A204.1 (cell line): ENCODE measurements around the gene SEC14L3.

Experiments
- FAIRE-seq: peaks from 2 replicates; lab custom pipeline; 2012; peaks lifted over from hg19 to GRCh38; lab: Jason Lieb, UNC

The SEC14L3 gene

DNA sequence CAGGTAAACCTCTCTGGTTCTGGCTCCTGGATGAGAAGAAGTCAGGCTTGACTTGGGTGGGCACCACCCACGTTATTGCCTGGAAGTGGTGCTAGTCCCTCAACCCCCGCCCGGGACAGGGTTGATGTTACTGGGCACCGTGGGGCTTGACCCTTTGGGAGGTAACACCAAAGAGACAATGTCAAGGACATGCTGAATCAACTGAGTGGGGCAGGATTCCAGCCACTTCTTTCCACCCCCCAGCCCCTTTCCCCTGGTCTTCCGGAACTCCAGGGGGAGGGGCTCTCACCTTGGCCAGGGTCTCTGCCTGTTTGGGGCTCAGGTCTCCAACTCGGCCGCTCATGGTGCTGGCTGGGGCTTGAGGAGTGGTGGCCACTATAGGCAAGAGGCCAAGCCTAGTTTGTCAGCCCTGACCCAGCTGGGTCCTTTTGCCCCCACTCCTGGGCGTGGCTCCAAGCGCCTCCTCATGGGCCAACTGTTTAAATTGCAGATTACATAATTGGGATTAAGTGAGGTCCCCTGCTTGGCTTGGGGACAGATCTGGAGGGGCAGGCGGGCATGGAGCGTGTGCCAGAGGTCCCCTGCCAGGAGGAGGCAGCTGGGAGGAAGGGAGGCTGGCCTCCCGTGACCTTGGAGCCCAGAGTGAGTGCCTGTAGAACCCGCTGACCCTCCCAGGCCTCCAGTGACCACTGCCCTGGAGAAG, at the start of gene SEC14L3:
TSS of gene SEC14L3 (minus strand) at position 402 of the 703 bp plus-strand sequence. CDS start at position 343, 59 bp downstream.
- FAIRE-seq, result no peak

DNA sequence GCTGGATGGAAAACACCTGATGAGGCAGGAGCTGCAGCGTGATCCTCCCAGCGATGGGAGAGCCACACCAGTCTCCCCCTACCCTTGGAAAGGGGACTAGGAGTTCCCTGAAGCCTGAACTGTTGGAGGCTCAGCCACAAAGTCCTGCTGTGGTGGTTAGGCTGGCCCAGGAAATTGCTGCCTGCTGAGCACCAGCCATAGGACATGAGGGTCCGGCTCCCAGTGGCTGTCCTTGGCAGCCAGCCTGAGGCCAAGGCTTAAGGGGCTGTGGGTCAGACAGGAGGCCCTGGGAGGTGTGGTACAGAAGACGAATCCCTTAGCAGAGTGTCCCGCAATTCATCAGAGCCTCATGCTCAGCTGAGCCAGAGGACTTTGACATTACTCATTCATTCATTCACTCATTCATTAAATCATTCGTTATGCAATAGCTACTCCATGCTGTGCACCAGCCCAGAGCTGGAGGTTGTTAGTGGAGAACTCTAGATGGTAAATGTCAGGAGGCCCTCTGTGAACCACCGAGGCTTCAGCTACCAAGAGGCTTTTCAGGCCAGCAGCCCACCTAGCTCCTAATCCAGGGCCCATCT, 48.1 kb upstream of the SEC14L3 start:
- FAIRE-seq, result no peak

DNA sequence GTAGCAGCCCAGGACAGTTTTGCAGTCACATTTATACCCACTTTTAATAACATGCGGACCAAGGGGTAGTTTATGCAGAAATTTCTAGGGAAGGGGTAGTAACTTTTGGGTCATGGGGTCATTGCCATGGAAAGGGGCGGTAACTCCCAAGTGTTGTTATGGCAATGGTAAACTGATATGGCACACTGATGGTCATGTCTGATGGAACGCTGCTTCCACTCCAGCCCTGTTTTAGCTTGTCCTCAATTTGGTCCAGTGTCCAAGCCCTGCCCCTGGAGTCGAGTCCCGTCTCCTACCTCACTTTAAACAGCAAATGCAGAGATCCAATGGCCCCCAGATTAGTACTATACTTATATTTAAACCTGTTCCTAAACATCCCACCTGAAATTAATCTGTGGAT, 44.9 kb upstream of the SEC14L3 start:
- no peak for FAIRE-seq

DNA sequence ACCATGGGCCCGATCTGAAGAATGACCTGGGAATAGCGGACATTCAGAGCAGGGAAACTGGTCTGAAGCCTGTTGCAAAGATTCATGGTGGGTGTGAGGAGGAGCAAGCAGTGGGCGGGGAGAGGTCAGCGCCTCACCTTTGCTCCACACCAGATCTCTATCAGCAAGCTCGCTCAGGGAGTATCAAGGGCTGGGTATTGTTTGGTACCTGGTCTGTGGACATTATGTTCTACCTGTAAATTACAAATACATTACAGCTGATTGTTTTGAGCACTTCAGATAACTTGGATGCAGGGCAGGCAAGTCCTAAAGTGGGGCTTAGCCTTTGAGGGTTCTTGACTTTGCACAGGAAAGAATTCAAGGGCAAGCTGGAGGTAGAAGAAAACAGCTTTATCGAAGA, 44.5 kb upstream of the SEC14L3 start:
- FAIRE-seq, result no peak

DNA sequence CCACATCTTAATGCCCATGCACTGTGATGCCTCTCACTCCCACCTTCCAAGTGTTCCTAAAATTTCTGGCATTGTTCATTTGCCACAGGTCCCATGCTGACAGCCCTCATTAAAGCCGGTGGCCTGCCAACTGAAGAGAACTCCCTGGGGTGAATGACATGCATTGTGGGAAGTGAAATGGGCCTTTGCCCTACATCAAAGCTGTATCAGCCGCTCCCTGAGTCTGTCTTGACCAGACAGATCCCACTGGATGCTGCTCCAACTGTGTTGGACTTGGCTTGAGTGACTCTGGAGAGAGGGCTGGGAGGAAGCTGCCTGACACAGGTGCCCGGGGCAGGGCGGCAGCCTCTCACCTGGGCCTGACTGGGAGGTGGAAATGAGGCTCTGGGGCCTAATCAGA, 42.4 kb upstream of the SEC14L3 start:
- FAIRE-seq, result no peak

DNA sequence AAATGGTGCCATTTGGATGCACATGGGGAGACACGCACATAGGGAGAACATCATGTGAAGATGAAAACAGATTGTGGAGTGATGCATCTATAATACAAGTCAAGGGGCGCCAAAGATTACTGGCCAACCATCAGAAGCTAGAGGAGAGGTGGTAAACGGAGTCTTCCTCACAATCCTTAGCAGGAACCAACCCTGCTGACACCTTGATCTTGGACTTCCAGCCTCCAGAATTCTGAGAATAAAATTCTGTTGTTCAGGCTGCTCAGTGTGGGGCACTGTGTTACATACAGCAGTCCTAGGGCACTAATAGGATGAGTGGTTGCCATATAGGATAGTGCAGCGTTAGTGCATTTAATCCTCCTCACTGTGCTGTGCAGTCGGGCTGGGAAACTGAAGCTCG, 41.6 kb upstream of the SEC14L3 start:
- FAIRE-seq, result no peak

DNA sequence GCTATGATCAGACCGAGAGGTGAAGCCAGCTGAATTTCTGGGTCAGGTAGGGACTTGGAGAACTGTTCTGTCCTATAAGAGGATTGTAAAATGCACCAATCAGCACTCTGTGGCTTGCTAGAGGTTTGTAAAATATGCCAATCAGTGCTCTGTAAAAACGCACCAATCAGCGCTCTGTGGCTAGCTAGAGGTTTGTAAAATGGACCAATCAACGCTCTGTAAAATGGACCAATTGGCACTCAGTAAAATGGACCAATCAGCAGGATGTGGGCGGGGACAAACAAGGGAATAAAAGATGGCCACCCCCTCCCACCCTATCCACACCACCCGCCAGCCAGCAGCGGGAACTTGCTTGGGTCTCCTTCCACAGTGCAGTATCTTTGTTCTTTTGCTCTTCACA, 40.1 kb upstream of the SEC14L3 start:
- FAIRE-seq, result no peak

DNA sequence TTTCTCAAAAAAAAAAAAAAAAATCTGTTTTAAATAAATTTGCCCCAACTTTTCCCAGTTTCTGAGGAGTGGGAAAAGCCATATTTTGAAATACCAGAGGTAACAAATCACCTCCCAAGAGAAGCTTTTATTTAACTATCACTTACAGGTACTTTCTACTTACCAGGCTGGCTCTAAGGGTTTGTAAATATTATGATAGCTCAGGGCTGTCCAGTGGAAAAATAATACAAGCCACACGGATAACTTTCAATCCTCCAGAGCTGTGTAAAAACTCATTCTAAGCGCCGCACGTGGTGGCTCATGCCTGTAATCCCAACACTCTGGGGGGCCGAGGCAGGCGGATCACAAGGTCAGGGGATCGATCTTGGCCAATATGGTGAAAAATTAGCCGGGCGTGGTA, 39.3 kb upstream of the SEC14L3 start:
- no peak for FAIRE-seq

DNA sequence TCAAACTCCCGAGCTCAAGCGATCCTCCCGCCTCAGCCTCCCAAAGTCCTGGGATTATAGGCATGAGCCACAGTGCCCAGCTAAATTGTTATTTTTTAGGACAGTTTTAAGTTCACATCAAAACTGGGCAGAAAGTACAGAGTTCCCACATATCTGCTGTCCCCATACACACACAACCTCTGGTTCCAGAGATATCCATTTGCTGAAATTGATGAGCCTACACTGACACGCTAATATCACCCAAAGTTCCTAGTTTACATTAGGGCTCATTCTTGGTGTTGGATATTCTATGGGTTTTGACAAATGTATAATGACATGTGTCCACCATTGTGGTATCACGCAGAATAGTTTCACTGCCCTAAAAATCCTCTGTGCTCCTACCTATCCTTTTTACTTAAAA, 36.4 kb upstream of the SEC14L3 start:
- FAIRE-seq, result no peak

DNA sequence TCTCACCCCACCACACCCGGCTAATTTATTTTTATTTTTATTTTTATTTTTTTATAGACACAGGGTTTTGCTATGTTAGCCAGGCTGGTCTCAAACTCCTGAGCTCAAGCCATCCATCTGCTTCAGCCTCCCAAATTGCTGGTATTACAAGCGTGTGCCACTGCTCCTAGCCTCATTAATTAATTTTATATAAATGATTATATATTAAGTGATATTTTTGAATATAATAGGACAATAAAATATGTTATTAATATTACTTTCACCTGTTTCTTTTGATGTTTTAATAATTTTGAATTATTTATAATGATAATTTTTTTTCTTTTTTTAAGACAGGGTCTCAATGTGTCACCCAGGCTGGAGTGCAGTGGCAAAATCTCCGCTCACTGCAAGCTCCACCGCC, 35.9 kb upstream of the SEC14L3 start:
- no peak for FAIRE-seq

DNA sequence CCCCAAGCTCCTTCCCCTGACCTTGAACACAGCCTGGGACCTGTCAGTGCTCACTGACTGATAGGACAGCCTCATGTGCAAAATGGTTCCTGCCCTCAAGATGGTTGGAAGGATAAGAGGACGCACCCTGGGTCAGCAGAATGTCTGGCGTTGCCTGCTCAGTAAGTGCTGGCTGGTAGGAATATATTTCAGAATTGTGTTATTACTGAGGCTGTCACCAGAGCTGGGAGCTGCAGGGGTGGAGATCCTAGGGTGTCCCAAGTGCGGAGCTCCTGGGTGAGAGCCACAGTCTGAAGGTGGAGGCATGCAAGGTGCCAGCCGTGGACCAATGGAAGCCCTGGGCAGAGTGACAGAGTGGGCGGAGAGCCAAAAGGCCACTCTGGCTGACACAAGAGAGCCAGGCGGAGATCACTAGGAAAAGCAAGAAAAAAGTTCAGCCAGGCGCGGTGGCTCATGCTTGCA, 34.7 kb upstream of the SEC14L3 start:
- no peak for FAIRE-seq

DNA sequence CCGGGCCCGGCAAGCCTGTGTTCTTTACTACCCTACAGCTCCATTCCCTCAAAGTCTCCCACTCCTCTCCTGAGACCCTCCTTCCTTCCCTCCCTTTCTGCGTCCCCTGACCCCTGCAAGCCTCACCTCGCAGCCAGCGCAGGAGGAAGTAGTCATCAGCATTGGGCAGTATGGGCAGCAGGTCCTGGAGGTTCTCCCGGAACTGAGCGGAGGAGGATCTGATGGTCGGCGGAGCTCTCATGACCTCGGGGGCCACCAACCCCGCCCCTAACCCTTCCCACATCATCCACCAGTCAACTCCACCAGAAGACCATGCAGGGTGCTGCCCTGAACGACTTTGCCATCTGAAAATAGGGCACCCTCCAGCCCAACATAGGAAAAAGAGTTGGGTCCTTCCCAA, 31.7 kb upstream of the SEC14L3 start:
- no peak for FAIRE-seq

DNA sequence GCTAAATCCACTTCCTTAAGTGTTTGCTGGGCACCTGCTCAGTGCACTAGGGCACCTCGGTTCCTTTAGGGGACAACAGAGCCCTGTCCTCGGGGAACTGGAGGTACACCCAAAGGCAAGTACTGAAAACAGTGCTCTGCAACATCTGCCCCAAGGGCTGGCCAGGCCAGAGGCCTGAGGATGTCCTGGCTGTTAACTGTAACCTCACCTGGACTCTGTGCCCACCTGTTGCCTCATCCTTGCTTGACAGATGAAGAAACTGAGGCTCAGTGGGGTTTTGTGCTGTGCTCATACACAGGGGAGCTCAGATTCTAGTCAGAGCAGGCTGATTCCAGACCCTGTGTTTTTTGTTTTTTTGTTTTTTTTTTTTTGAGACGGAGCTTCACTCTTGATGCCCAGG, 31.1 kb upstream of the SEC14L3 start:
- FAIRE-seq, result no peak

DNA sequence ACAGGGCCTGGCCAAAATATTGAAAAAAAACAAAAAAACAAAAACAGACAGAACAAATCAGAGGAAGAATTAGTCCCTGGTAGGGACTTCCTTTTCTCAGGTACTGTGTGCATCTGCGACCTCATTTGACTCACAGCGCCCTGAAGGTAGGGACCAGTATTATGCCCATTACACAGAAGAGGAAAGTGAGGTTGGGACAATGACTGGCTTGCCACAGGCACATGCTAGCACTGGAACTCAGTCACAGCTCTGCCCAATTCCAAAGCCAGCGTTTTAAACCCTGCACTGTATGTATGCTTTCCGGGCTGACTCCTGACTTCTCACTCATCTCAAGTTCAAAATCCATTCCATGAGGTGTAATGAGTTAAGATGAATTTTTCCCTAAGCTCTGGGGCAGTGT, 30.3 kb upstream of the SEC14L3 start:
- FAIRE-seq, result no peak

DNA sequence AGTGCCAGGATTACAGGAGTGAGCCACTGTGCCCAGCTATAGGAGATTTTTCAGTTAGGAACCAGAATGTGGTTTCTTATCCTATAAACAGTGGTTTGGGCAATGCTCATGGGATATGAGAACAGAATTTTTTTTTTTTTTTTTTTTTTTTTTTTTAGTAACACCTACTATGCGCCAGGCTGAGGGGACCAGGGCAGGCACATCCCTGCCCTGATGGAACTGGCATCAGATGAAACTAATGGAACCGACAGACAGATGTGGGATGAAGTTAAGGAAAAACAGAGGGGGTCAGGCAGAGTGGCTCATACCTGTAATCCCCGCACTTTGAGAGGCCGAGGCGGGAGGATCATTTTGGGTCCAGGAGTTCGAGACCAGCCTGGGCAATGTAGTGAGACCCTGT, 28.8 kb upstream of the SEC14L3 start:
- FAIRE-seq, result no peak

DNA sequence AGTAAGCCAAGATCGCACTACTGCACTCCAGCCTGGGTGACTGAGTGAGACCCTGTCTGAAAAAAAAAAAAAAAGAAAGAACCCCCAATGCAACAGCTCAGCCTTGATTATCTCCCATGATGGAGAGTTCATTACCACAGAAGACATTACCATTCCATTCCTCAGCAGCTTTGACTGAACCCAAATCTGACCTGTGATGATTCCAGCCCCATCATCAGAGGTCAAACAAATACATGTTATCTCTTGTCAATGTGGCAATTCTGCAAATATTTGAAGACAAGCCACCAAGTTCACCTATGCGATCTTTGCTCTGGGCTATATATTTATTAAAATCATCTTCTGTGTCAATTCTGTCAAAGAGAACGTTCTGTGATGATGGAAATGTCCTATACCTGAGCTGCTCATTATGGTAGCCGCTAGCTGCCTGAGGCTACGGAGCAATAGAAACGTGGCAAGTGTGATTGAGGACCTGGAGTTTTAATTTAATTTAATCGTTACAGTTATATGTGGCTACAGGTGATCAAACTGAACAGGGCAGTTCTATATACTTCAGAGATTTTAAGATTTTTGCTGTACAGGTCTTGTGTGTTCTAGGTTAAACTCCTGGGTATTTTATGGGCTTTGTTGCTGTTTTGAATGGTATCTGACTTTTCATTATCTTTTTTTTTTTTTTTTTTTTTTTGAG, 25.8 kb upstream of the SEC14L3 start:
- no peak for FAIRE-seq

DNA sequence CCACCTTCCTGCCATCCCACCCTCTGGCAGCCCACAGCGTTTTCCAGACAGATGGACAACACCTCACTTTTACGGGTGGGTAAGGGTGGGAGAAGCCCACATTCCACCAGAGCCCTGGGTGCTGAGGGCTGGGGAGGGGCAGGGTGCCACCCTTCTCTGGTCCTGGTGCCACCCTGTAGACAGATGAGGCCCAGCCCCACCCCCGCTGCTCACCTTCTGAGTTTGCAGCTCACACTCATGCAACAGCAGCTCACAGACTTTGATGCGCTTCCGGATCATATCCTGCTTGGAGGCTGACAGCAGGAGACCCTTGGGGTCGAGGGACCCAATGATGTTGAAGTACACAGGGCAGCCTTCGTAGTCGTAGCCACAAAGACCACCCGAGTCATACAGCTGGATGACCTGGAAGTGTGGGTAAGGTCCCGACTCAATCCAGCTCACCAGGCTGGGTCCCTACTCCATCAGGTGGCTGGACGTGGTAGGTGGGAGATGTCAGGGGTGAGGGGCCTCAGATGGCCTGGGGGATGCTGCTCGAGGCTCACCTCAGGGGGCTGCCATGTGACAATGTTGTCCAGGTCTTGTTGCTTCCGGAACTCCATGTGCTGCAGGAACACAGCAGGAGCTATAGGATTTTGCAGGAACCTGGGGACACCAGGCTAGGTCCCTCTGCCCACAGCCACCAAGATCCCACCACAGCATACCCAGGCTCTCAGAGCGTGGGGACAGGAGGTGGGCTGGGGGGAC, 23.4 kb upstream of the SEC14L3 start:
- FAIRE-seq, result no peak

DNA sequence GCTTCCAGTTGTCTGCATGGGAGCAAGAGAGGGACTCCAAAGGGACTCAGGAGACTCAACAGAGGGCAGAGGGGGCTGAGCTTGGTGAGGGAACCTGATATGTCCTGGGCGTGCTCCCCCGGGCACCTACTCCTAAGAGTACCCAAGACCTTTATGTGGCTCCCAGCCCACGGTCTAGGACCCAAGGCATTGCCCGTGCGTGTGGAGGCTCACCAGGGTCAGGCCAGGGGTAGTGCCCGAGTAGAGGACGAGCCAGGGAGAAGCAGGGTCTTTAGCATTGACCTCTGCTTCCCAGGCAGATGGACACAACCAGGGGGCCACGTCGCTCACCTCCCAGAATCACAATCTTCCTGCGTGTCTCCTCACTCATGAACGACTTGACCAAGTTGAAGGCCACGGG, 20.3 kb upstream of the SEC14L3 start:
- no peak for FAIRE-seq

DNA sequence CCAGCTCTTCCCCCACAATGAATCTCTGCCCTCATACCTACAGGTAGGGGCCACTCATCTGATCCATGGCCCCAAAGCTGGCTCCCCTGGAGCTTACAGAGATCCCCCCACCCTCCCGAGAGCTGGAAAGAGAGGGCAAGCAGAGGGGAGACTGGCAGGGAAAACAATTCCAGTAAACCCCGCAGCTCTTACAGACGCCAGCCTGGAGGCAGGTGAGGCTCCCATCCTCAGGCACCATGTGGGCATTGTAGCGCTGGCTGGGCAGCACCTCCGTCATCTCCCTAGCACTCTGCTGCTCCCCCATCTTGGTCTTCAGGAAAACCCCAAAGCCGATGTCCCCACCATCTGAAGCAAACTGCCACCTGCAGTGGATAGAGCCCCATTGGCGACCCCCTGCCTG, 19.6 kb upstream of the SEC14L3 start:
- no peak for FAIRE-seq

DNA sequence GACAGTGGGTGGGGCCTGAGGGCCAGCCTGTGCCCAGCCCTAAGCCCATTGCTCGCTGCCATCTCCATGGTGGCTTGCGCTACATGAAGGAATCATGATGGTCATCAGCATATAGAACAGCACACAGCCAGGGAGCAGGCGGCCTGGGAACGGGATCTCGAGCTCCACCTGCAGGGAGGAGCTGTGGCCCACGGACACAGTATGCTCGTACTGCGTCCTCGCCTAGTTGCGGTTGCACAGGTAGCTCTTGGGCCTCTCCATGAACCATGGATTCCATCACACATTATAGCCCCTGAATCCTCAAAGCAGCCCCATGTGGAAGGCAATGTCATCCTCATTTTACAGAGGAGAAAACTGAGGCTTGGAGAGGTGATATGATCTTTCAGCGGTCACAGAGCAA, 18.6 kb upstream of the SEC14L3 start:
- no peak for FAIRE-seq

DNA sequence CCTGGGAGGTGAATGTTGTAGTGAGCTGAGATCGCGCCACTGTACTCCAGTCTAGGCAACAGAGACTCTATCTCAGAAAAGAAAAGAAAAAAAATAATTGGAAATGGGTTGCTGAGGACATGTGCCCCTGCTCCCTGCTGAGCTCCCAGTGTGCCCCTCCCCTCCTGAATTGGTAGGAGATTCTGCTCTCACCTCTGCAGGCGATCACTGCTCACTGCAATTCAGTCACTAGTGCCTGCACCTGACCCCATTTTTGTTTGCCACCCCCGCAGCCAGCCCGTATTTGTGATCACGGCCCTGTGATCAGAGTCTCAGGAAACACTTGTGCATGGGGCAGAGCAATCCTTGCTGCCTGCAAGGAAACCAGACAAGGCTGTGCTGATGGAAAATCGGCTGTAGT, 16.3 kb upstream of the SEC14L3 start:
- FAIRE-seq, result no peak

DNA sequence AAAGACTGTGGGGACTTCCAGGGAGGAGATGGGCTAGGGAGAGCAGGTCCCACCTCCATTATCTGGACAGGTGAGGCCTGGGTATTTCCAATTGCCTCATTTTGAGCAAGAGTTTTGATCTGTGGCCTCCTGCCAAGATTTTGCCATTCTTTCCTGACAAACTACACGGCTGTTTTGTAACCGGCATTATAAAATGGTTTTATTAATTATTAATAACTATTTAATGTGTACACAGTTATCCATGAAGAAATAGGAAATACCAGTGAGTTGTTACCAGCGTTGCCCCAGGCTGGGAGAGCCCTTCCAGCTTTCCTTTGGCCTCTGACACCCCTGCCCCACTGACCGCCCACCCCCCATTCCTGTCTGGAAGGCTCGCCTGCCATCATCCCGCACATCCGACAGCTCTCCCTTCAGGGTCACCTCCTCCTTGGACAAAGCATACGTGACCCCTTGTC, 14.9 kb upstream of the SEC14L3 start:
- FAIRE-seq, result no peak

DNA sequence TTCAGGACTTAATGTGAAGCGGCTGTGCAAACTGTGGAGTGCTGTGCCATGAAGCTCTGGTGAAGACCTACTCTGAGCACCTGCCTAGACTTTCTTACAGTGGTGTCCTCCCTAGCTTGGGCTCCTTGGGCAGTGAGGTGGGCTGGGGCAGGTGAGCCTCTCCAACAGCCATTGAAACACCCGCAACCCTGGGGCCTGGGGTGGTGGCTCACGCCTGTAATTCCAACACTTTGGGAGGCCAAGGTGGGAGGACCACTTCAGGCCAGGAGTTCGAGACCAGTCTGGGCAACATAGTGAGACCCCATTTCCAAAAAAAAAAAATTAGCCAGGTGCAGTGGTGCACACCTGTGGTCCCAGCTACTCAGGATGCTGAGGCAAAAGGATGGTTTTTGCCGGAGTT, 14.3 kb upstream of the SEC14L3 start:
- no peak for FAIRE-seq
